HG02571 (cell line): ENCODE data around the gene FBXO22.

ENCODE experiments used
- ATAC-seq: cut with Tn5 transposase; IDR thresholded peaks from one replicate; pipeline ENCODE4 v1.9.1; 2021; ENCODE audit warnings: mild to moderate bottlenecking, moderate library complexity; ENCODE audit not compliant: unreplicated experiment

The FBXO22 gene

DNA sequence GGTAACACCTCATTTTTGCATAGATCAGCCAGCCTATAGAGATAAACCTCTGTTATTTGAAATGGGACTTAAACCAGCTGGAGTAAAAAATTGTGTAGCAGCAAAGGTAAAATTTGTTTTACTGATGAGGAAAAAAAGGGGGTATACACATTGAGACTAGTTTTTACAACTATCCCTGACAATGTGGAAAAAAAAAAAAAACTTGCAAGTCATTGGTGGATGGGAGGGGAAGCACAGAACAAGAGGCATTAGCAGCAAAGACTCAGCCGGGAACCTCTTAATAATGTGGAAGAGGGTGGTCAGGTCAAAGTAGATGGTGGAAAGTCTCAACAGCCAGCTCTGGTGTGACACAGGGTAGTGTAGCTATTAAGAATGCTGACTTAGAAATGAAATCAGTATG lies 14.5 kb downstream of the FBXO22 start:
- ATAC-seq = no peak

DNA sequence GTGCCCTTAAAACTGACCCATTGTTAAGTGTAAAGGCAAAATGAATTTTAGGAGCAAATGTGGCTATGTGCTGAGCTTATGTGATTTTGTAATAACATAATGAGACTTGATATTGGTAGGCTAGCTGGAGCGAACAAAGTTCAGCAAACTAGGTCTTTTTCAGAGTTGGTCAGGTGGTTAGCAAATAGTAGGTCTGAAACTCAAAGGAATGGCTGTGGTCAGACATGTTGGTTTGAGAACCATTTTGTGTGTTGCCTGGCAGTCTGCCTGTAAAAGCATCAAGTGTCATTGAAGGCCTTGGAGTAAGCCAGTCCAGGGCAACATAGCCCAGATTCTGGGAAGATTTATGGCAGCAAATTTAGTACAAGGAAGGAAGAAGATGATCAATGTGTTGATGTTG lies 16.4 kb downstream of the FBXO22 start:
- no peak for ATAC-seq

- ATAC-seq = no peak
These were observed 18.3 kb downstream of the FBXO22 start for GRCh38 chr15:75921732-75922703.

- no peak for ATAC-seq
These were observed 20.1 kb downstream of the FBXO22 start for GRCh38 chr15:75923756-75924155.

DNA sequence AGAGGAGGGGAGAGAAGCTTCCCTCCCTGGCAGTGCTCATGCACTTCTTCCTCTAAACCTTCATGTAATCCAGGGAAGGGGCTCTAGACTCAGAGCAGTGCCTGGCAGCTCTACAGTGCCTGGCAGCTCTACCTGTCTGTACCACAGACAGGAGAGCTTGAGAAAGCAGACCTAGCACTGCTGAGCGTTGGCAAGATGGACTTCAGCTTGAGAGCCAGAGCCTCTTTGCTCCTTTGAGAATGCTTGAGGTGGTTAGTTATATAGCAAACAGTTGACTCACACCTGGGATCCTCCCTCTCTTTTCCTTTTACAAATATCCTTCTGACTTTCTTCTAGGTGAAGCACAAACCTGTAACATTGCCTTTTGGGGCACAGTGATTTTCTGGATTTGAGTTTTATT lies 20.9 kb downstream of the FBXO22 start:
- no peak for ATAC-seq

DNA sequence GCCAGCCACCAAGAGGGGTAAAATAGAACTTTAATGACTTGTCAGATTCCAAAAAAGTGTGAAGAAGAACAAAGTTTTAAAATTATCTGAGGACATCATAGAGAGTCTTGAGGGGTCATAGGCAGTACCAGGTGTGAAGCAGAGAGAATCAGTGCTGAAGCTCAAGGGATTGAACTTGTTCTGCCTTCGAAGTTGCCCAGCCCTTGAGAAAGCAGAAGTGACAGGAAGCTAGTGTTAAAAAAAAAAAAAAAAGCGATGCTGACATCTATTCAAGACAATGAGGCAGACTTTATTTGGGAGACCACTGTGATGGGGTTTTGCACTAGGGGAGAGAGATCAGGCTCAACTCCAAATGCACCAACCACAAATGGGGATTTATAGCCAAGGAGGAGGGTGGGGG lies 21.8 kb downstream of the FBXO22 start:
- no peak for ATAC-seq

- ATAC-seq = no peak
These were observed 23.3 kb downstream of the FBXO22 start for GRCh38 chr15:75926931-75927330.

DNA sequence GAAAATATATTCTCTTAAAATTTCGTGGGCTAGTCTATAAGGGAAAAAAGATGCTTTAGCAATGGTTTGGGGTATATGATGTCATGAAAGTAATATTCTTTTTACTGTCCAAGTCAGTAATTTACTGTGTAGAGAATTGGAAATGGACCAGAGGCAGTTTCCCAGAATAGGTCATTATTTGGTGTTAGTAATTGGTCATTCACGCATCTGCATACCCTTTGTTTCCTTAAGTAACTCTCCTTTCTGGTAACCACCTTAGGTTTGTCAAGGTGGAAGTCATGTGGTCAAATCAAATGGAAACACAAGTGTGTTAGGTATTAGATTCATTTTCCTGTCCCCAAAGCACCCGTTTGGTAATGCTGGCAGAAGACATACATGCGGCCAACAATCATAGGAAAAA lies 23.9 kb downstream of the FBXO22 start:
- ATAC-seq = no peak

- ATAC-seq = no peak
These were observed 25.3 kb downstream of the FBXO22 start for GRCh38 chr15:75928680-75929608.

- ATAC-seq = no peak
These were observed 26.3 kb downstream of the FBXO22 start for GRCh38 chr15:75929799-75930565.

DNA sequence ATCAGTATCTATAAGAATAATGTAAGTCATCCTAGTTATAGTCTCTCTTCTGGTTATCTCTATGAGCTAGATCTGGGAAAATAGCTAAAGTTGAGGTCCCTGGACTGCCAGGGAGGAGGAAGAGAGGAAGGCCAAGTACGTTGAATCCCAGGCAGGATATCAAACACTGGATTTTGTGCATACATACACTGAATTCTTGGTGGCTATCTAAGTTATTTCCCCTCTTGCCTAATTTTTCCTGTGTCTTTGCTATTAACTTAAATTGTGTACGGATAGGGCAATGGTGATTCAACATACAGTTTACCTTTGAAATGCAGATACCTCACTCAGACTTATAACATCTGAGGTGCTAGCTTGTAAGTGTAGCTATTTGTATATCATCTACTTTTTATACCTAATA lies 27.2 kb downstream of the FBXO22 start:
- no peak for ATAC-seq

DNA sequence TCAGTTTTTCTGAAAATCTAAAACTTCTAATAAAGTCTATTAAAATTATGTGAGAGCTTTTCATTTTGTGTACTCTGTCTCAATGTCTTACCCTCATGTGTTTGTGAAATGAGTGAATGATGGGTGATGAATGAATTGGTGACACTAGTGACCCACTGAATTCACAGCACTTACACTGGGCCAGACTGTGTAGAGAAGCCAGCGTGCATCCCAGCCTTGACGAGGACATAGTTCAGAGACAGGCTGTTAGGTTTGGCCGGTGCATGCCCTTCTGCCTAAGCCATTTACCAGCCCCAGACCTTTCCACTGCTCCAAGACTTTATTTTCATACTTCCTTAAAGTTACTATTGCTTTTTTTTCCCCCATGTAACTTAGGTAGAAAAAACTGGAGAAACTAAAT lies 38.8 kb downstream of the FBXO22 start:
- no peak for ATAC-seq

- no peak for ATAC-seq
These were observed 39.6 kb downstream of the FBXO22 start for GRCh38 chr15:75943246-75943645.

DNA sequence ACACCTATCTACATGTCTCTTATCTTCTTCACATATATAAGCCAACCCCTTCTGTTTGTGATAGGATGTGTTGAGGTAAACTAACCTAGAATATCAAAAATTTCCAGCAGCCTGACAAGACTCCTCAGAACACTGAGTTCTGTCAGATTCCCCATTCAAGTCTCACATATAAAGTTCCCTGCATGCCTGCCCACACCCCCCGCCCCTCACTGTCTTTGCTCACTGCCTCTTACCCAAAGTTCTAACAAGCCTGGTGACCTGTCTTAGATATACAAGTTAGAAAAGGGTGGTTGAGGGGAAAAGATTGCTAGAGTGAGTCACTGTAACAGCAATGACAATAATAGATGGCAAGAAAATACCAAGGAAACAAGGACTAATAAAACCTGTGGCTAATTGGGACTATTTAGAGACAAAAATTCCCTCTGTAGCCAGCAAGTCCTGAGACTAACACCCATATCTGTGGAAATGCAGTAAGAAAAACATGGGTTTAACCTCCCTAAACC lies 40.1 kb downstream of the FBXO22 start:
- no peak for ATAC-seq

- ATAC-seq = no peak
These were observed 42.3 kb downstream of the FBXO22 start for GRCh38 chr15:75945953-75946352.

- no peak for ATAC-seq
These were observed 43.4 kb downstream of the FBXO22 start for GRCh38 chr15:75947092-75947491.

GRCh38 chr15:75948761-75949296 lies 45.2 kb downstream of the FBXO22 start:
- no peak for ATAC-seq

DNA sequence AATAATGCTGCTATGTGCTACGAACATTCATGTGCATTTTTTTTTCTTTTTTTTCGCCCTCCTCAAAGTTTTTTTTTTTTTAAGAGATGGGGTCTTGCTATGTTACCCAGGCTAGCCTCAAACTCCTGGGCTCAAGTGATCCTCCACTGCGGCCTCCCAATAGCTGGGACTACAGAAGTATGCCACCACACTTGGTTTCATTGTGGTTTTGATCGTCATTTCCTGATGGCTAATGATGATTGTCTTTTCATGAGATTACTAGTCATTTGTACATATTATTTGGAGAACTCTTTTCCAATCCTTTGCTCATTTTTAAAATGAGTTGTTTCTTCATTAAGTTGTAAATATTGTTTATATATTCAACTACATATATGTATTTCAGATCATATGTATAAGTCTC lies 48.8 kb downstream of the FBXO22 start:
- no peak for ATAC-seq

DNA sequence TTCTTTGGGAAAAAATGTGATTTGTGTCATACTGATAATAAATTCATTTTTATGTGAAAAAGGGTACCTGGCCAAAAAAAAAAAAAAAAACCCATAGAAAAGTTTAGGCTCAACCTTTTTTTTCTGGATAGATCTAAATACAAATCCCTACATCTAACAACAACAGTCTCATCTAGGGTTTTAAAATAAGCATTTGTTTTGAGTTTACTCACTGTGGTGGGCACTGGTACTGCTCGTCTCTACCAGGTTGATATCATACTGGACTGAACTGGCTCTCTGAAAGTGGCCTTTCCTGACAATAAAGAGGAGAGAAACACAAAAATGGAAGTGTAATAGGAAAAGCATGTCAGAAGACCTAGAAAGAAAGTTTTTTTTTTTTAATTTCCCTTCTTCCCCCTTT lies 52.0 kb downstream of the FBXO22 start:
- ATAC-seq = no peak

DNA sequence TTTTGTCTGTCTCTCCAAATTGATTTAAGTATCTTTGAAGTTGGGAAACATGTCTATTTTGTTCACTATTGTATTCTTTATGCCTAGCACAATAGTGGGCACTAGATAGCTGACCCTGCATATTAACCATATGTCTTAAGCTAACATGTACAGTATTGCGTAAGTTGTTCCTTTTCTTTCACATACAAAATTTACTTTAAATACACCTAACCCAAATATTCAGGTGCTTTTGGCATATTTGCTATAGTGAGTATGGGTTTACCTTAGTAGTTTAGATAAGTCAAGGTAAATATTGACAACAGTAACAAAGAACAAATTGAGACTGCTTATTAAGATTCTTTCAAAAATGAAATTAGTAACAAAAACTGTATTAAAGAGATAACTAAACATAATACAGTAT lies 57.7 kb downstream of the FBXO22 start:
- no peak for ATAC-seq
